Measurements from ENCODE around the gene ZNF217. TPM values are rescaled to one million over a fixed set of nuclear protein-coding genes. Genes with fewer than 3 reads are reported as not detected.
A peak's percentile ranks its signal among the peaks of the same experiment; 100 is the strongest.
"Not testable (repeated sequence)": the region's sequence is repeated elsewhere in the genome, so short reads cannot be mapped to it uniquely, and the experiment has no call there.

The ZNF217 gene
- polyA plus RNA-seq, 1 donor from 2014 or later: 1.9 TPM

DNA sequence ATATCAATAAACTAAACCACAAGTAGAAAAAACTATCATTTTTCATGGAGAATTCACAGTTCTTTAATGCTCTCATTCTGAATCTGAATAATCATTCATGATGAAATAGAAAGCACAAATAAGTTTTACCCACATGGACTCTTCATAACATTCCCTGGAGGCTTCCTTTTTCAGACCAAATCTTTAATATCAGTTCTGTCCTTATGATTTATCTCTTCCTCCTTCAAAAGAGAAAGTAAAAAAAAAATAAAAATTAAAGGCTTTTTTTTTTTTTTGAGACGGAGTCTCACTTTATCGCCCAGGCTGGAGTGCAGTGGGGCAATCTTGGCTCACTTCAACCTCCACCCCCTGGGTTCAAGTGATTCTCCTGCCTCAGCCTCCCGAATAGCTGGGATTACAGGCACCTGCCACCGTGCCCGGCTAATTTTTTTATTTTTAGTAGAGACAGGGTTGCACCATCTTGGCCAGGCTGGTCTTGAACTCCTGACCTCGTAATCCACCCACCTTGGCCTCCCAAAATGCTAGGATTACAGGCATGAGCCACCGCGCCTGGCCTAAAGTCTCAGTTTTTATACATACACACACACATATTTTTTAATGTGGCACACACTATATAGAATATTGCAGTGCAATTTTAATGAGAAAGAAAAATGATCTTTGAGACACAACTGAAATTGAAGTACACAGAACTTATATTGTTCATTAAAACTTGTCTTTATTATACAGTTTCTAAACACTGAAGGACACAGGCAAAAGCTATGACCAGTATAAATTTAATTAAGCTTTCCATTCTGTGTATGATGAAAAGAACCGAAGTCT is 31.9 kb upstream of the ZNF217 start:
- no peak for TF ChIP-seq EZH2 (IDR thresholded peaks at IDR 0.05; ENCODE audit: borderline replicate concordance, insufficient read depth, low read length, poor library complexity, severe bottlenecking)
- no peak for TF ChIP-seq EP300 (conservative IDR thresholded peaks at IDR 0.05; ENCODE audit: poor library complexity, severe bottlenecking)
- TF ChIP-seq MXI1 (conservative IDR thresholded peaks at IDR 0.05; ENCODE audit: poor library complexity, severe bottlenecking): no peak
- TF ChIP-seq, protein P1, sequence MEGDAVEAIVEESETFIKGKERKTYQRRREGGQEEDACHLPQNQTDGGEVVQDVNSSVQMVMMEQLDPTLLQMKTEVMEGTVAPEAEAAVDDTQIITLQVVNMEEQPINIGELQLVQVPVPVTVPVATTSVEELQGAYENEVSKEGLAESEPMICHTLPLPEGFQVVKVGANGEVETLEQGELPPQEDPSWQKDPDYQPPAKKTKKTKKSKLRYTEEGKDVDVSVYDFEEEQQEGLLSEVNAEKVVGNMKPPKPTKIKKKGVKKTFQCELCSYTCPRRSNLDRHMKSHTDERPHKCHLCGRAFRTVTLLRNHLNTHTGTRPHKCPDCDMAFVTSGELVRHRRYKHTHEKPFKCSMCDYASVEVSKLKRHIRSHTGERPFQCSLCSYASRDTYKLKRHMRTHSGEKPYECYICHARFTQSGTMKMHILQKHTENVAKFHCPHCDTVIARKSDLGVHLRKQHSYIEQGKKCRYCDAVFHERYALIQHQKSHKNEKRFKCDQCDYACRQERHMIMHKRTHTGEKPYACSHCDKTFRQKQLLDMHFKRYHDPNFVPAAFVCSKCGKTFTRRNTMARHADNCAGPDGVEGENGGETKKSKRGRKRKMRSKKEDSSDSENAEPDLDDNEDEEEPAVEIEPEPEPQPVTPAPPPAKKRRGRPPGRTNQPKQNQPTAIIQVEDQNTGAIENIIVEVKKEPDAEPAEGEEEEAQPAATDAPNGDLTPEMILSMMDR (IDR thresholded peaks at IDR 0.05; ENCODE audit: poor library complexity, severe bottlenecking): no peak
- TF ChIP-seq POLR2AphosphoS5 (IDR thresholded peaks at IDR 0.05): no peak
- Histone ChIP-seq H3K4me2 (ENCODE audit: low read length) (no peak overlapping the region), H3F3A (ENCODE audit: insufficient read depth, low read length, poor library complexity, severe bottlenecking) (no peaks in the 10 kb centered on the region), H3K9me2 (ENCODE audit: insufficient read depth, low read length) (no peaks in the 10 kb centered on the region), H3K36me3 (ENCODE audit: insufficient read depth, low read length) (no peaks in the 10 kb centered on the region), H3K9ac (ENCODE audit: low read length) (no peak overlapping the region), H3K4me3 (ENCODE audit: low read length) (no peak overlapping the region), H3K27me3 (ENCODE audit: insufficient read depth, low read depth, low read length) (no peaks in the 10 kb centered on the region), H3K9me3 (ENCODE audit: low read length) (no peaks in the 10 kb centered on the region), H4K20me1 (ENCODE audit: insufficient read depth) (no peaks in the 10 kb centered on the region), H3K27ac (ENCODE audit: low read length) (no peak overlapping the region), H3K79me2 (replicated peaks; ENCODE audit: insufficient read depth, low read length) (no peaks in the 10 kb centered on the region), H2AFZ (ENCODE audit: low read depth, low read length) (no peak overlapping the region)

DNA sequence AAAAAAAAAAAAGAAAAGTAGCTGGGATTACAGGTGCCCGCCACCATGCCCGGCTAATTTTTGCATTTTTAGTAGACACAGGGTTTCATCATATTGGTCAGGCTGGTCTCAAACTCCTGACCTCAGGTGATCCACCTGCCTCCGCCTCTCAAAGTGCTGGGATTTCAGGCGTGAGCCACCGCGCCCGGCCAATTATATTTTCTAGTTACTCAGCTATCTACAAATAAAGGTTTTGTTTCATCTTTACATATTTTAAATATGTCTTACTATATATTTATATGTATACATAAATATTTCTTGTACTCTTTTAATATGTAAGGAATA is 31.2 kb upstream of the ZNF217 start:
- not testable (repeated sequence) for H3K79me2 ChIP-seq (replicated peaks; ENCODE audit: insufficient read depth, low read length); H3K9me3 ChIP-seq (ENCODE audit: low read length); H3K9me2 ChIP-seq (ENCODE audit: insufficient read depth, low read length); H2AFZ ChIP-seq (ENCODE audit: low read depth, low read length); H3K27me3 ChIP-seq (ENCODE audit: insufficient read depth, low read depth, low read length); H4K20me1 ChIP-seq (ENCODE audit: insufficient read depth); H3K27ac ChIP-seq (ENCODE audit: low read length); H3F3A ChIP-seq (ENCODE audit: insufficient read depth, low read length, poor library complexity, severe bottlenecking); H3K4me2 ChIP-seq (ENCODE audit: low read length); H3K36me3 ChIP-seq (ENCODE audit: insufficient read depth, low read length); H3K9ac ChIP-seq (ENCODE audit: low read length); H3K4me3 ChIP-seq (ENCODE audit: low read length)

DNA sequence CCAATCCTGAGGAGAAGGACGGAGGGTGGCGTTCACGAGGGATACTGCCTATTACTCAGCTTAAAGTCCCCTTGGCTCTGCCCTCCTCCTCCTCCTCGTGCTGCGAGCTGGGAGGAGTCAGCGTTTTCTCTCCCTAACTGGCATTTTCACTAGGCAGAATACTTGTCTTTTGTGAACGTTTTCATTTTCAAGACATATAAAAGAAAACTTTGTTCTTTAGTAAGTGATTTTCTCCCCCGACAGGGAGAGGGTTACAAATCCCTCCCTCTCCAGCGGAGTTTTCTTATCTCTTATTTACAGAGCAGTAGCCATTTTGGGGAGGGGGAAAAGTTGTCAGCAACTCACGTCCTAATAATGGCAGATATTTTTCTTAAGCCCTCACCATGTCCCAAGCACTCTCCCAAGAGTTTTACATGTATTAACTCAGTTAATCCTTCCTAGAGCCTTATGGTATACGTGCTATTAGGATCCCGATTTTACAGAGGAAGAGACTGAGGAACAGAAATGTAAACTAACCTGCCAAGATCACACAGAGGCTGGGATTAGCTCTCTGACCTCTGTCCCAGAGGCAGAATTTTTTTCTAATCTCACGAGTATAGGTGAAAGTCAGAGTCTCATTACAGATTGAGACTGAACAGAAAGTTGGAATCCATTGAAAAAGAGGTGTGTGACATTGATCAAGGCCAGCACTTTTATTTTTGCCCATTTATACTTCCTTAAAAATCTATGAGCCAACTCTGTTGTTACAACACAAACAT is 30.0 kb upstream of the ZNF217 start:
- no peaks in the 10 kb centered on the region for H3K27me3 ChIP-seq (ENCODE audit: insufficient read depth, low read depth, low read length)
- no peaks in the 10 kb centered on the region for H3F3A ChIP-seq (ENCODE audit: insufficient read depth, low read length, poor library complexity, severe bottlenecking)
- peak overlapping the region; percentile 55 for H3K4me3 ChIP-seq (ENCODE audit: low read length)

More for the DNA sequence above, 30.0 kb upstream of the ZNF217 start:
- Histone ChIP-seq H3K36me3 (ENCODE audit: insufficient read depth, low read length) (no peaks in the 10 kb centered on the region), H3K9me3 (ENCODE audit: low read length) (no peaks in the 10 kb centered on the region), H3K27ac (ENCODE audit: low read length) (no peak overlapping the region), H2AFZ (ENCODE audit: low read depth, low read length) (peak overlapping the region; percentile 12), H3K4me2 (ENCODE audit: low read length) (peak overlapping the region; percentile 42), H4K20me1 (ENCODE audit: insufficient read depth) (no peaks in the 10 kb centered on the region), H3K79me2 (replicated peaks; ENCODE audit: insufficient read depth, low read length) (no peaks in the 10 kb centered on the region), H3K9ac (ENCODE audit: low read length) (no peak overlapping the region), H3K9me2 (ENCODE audit: insufficient read depth, low read length) (no peaks in the 10 kb centered on the region)
- TF ChIP-seq RAD21 (conservative IDR thresholded peaks at IDR 0.05) (no peak), POLR2AphosphoS5 (IDR thresholded peaks at IDR 0.05) (no peak), EZH2 (IDR thresholded peaks at IDR 0.05; ENCODE audit: borderline replicate concordance, insufficient read depth, low read length, poor library complexity, severe bottlenecking) (no peak), MXI1 (conservative IDR thresholded peaks at IDR 0.05; ENCODE audit: poor library complexity, severe bottlenecking) (no peak), EP300 (conservative IDR thresholded peaks at IDR 0.05; ENCODE audit: poor library complexity, severe bottlenecking) (no peak), TAF1 (IDR thresholded peaks at IDR 0.05; ENCODE audit: low read depth) (no peak), SMC3 (conservative IDR thresholded peaks at IDR 0.05; ENCODE audit: poor library complexity) (no peak)
- TF ChIP-seq, protein P1 (IDR thresholded peaks at IDR 0.05; ENCODE audit: poor library complexity, severe bottlenecking): no peak
- TF ChIP-seq, protein P2, sequence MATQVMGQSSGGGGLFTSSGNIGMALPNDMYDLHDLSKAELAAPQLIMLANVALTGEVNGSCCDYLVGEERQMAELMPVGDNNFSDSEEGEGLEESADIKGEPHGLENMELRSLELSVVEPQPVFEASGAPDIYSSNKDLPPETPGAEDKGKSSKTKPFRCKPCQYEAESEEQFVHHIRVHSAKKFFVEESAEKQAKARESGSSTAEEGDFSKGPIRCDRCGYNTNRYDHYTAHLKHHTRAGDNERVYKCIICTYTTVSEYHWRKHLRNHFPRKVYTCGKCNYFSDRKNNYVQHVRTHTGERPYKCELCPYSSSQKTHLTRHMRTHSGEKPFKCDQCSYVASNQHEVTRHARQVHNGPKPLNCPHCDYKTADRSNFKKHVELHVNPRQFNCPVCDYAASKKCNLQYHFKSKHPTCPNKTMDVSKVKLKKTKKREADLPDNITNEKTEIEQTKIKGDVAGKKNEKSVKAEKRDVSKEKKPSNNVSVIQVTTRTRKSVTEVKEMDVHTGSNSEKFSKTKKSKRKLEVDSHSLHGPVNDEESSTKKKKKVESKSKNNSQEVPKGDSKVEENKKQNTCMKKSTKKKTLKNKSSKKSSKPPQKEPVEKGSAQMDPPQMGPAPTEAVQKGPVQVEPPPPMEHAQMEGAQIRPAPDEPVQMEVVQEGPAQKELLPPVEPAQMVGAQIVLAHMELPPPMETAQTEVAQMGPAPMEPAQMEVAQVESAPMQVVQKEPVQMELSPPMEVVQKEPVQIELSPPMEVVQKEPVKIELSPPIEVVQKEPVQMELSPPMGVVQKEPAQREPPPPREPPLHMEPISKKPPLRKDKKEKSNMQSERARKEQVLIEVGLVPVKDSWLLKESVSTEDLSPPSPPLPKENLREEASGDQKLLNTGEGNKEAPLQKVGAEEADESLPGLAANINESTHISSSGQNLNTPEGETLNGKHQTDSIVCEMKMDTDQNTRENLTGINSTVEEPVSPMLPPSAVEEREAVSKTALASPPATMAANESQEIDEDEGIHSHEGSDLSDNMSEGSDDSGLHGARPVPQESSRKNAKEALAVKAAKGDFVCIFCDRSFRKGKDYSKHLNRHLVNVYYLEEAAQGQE (IDR thresholded peaks at IDR 0.05; ENCODE audit: borderline replicate concordance): no peak
